ENCODE data around the gene FNTB. TPM values are rescaled to one million over a fixed set of nuclear protein-coding genes. Genes with fewer than 3 reads are reported as not detected.

The FNTB gene
- total and polyA plus RNA-seq, 9 of the 15 experiments (the other 6 are each of a cell fraction or from before 2014, with no cell fraction given), result 6.9 to 23.2 (median 12.2) TPM

- 74% methylated on average over 3 of the region's 4 CpGs for WGBS (ENCODE audit: insufficient coverage, low coverage, missing lambda C conversion rate)
- H3K9me3 ChIP-seq (replicated peaks; ENCODE audit: control insufficient read depth, insufficient read depth, low read depth, low read length), result no peaks in the 10 kb centered on the region
- DNase-seq (ENCODE audit: extremely low read depth in 1 of 4, low spot score in 3 of 4) (no peak), FAIRE-seq (no peak), ATAC-seq (peak; percentile 15)
- peaks cover 17 to 27% of the 10 kb centered on the region in 2 experiments for H3K4me1 ChIP-seq (replicated peaks in 1 of 2; ENCODE audit: control insufficient read depth in 2 of 2, insufficient read depth in 2 of 2, low read length in 2 of 2)
- intact Hi-C loops (cut with micrococcal nuclease) (no loop called here), in situ Hi-C loops (cut with MboI) (no loop called here)
- H3K27ac ChIP-seq (ENCODE audit: extremely low read depth, low read depth, low read length), result peak overlapping the region; percentile 40
- H3K9me1 ChIP-seq (ENCODE audit: control insufficient read depth, insufficient read depth, low read length), result peaks cover 8% of the 10 kb centered on the region
- H3K9ac ChIP-seq (ENCODE audit: insufficient read depth in 1 of 2, low read depth in 2 of 2, low read length in 2 of 2), result peak overlapping the region in 1 of 2 experiments; percentile 30; a peak in 2 of 4 replicates
- CTCF ChIA-PET (ENCODE audit: low intra/inter-chr PET ratio), result no interaction called here
- no peaks in the 10 kb centered on the region; the same call in 1 of the 2 replicates for H4K20me1 ChIP-seq (replicated peaks; ENCODE audit: control insufficient read depth, insufficient read depth, low read length)
- H3K27me3 ChIP-seq (ENCODE audit: control insufficient read depth in 2 of 2, insufficient read depth in 2 of 2, low read length in 2 of 2), result no peaks in the 10 kb centered on the region
- no TSS peak for BruUV-seq (replicated peaks)
- H3K79me2 ChIP-seq (ENCODE audit: control insufficient read depth, insufficient read depth, low read length), result no peaks in the 10 kb centered on the region; the same call in 1 of the 3 replicates
- H3K36me3 ChIP-seq (ENCODE audit: control insufficient read depth, insufficient read depth, low read length), result peaks cover 52% of the 10 kb centered on the region; the same call in 2 of the 3 replicates
- POLR2A ChIA-PET, result interaction anchor here (1.1 kb wide), 1 partner anchor 9 kb away, joined by 6 read pairs; no protein-coding TSS in a partner anchor
- no peak overlapping the region for H2AFZ ChIP-seq (ENCODE audit: low read depth, low read length)
- H3K4me3 ChIP-seq, result no peak overlapping the region
- H3K4me2 ChIP-seq (ENCODE audit: insufficient read depth, low read length), result 0 out of 2 replicates have a peak overlapping the region, but pooled peaks have one; percentile 13
- TF ChIP-seq NEUROD1 (IDR thresholded peaks at IDR 0.05; ENCODE audit: borderline replicate concordance, low read depth, low read length, partially characterized antibody) (no peak), SP1 (CRISPR knock-in tag; IDR thresholded peaks at IDR 0.05) (no peak), ZNF24 (IDR thresholded peaks at IDR 0.05) (no peak), CREB3 (tag; conservative IDR thresholded peaks at IDR 0.05; ENCODE audit: low read depth) (no peak), ZNF134 (CRISPR knock-in tag; conservative IDR thresholded peaks at IDR 0.05) (no peak), MTA1 (IDR thresholded peaks at IDR 0.05; ENCODE audit: borderline replicate concordance) (no peak), ZNF263 (CRISPR knock-in tag; IDR thresholded peaks at IDR 0.05; ENCODE audit: borderline replicate concordance) (no peak), ATF3 (IDR thresholded peaks at IDR 0.05) (no peak), ATF3 (CRISPR knock-in tag; conservative IDR thresholded peaks at IDR 0.05) (no peak), ZNF197 (CRISPR knock-in tag; IDR thresholded peaks at IDR 0.05; ENCODE audit: low read depth) (no peak), KAT7 (CRISPR knock-in tag; IDR thresholded peaks at IDR 0.05; ENCODE audit: borderline replicate concordance) (no peak), CGGBP1 (CRISPR knock-in tag; IDR thresholded peaks at IDR 0.05) (no peak), ETV5 (CRISPR knock-in tag; IDR thresholded peaks at IDR 0.05; ENCODE audit: low read depth) (no peak), CEBPB (tag; IDR thresholded peaks at IDR 0.05) (no peak)
Observed at GRCh38 chr14:65073605-65074201, 87.0 kb downstream of the FNTB start.

Measured in K562 (cell line).